ENCODE data around the gene IL1RN.

The IL1RN gene

GRCh38 chr2:113103277-113103676 is 24.1 kb upstream of the IL1RN start:
- DNase-seq (ENCODE audit: low spot score), result no peak
- no peak for TF ChIP-seq CTCF (IDR thresholded peaks at IDR 0.05; ENCODE audit: borderline replicate concordance, control extremely low read depth, extremely low read depth, insufficient read depth, missing control alignments)
- in situ Hi-C loops (cut with MboI; ENCODE audit: low sequenced_read_pairs, unreplicated experiment), result no loop called here

GRCh38 chr2:113104054-113104611 is 23.3 kb upstream of the IL1RN start:
- no peak for DNase-seq (ENCODE audit: low spot score)
- in situ Hi-C loops (cut with MboI; ENCODE audit: low sequenced_read_pairs, unreplicated experiment), result no loop called here
- no peak for TF ChIP-seq CTCF (IDR thresholded peaks at IDR 0.05; ENCODE audit: borderline replicate concordance, control extremely low read depth, extremely low read depth, insufficient read depth, missing control alignments)

- no peak for TF ChIP-seq CTCF (IDR thresholded peaks at IDR 0.05; ENCODE audit: borderline replicate concordance, control extremely low read depth, extremely low read depth, insufficient read depth, missing control alignments)
- in situ Hi-C loops (cut with MboI; ENCODE audit: low sequenced_read_pairs, unreplicated experiment), result no loop called here
- no peak for DNase-seq (ENCODE audit: low spot score)
Observed at GRCh38 chr2:113105047-113105785, 22.2 kb upstream of the IL1RN start.

- in situ Hi-C loops (cut with MboI; ENCODE audit: low sequenced_read_pairs, unreplicated experiment), result no loop called here
- no peak for DNase-seq (ENCODE audit: low spot score)
- no peak for TF ChIP-seq CTCF (IDR thresholded peaks at IDR 0.05; ENCODE audit: borderline replicate concordance, control extremely low read depth, extremely low read depth, insufficient read depth, missing control alignments)
Observed at GRCh38 chr2:113111121-113111520, 16.3 kb upstream of the IL1RN start.

GRCh38 chr2:113111823-113112287 is 15.5 kb upstream of the IL1RN start:
- TF ChIP-seq CTCF (IDR thresholded peaks at IDR 0.05; ENCODE audit: borderline replicate concordance, control extremely low read depth, extremely low read depth, insufficient read depth, missing control alignments), result no peak
- in situ Hi-C loops (cut with MboI; ENCODE audit: low sequenced_read_pairs, unreplicated experiment), result no loop called here
- DNase-seq (ENCODE audit: low spot score), result no peak

- no peak for TF ChIP-seq CTCF (IDR thresholded peaks at IDR 0.05; ENCODE audit: borderline replicate concordance, control extremely low read depth, extremely low read depth, insufficient read depth, missing control alignments)
- in situ Hi-C loops (cut with MboI; ENCODE audit: low sequenced_read_pairs, unreplicated experiment), result no loop called here
- DNase-seq (ENCODE audit: low spot score), result no peak
Observed at GRCh38 chr2:113112441-113112840, 15.0 kb upstream of the IL1RN start.

All from GM13976 (cell line).